GM21526 (cell line): ENCODE results near the gene APOL1.
"Not testable (repeated sequence)": the region's sequence is repeated elsewhere in the genome, so short reads cannot be mapped to it uniquely, and the experiment has no call there.

Experiments used
- ATAC-seq: cut with Tn5 transposase; IDR thresholded peaks from one replicate; pipeline ENCODE4 v1.9.1; 2021; ENCODE audit warnings: moderate library complexity; ENCODE audit not compliant: unreplicated experiment, low FRiP score

The APOL1 gene

DNA sequence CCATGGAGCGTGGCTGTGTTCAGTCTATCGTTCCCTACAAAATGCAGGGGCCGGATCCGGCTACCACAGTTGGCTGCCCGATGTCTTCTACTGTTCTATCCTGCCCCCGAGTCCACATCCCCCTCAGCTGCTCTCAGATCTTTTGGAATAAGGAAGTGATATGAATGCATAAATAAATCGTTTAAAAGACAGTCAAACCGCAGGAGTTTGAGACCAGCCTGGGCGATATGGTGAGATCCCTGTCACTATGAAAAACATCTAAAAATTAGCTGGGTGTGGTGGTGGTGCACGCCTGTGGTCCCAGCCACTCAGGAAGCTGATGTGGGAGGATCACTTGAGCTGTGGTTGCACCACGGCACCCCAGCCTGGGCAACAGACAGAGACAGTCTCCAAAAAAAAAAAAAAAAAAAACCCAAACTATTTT lies 37.0 kb downstream of the APOL1 start:
- not testable (repeated sequence) for ATAC-seq

DNA sequence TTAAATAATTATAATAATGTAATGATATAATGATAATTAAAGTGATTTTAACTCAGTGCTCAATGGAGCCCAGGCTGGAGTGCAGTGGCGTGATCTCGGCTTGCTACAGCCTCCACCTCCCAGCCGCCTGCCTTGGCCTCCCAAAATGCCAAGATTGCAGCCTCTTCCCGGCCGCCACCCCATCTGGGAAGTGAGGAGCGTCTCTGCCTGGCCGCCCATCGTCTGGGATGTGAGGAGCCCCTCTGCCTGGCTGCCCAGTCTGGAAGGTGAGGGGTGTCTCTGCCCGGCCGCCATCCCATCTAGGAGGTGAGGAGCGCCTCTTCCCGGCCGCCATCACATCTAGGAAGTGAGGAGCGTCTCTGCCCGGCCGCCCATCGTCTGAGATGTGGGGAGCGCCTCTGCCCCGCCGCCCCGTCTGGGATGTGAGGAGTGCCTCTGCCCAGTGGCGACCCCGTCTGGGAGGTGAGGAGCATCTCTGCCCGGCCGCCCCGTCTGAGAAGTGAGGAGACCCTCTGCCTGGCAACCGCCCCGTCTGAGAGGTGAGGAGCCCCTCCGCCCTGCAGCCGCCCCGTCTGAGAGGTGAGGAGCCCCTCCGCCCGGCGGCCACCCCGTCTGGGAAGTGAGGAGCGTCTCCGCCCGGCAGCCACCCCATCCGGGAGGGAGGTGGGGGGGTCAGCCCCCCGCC lies 37.6 kb downstream of the APOL1 start:
- not testable (repeated sequence) for ATAC-seq

DNA sequence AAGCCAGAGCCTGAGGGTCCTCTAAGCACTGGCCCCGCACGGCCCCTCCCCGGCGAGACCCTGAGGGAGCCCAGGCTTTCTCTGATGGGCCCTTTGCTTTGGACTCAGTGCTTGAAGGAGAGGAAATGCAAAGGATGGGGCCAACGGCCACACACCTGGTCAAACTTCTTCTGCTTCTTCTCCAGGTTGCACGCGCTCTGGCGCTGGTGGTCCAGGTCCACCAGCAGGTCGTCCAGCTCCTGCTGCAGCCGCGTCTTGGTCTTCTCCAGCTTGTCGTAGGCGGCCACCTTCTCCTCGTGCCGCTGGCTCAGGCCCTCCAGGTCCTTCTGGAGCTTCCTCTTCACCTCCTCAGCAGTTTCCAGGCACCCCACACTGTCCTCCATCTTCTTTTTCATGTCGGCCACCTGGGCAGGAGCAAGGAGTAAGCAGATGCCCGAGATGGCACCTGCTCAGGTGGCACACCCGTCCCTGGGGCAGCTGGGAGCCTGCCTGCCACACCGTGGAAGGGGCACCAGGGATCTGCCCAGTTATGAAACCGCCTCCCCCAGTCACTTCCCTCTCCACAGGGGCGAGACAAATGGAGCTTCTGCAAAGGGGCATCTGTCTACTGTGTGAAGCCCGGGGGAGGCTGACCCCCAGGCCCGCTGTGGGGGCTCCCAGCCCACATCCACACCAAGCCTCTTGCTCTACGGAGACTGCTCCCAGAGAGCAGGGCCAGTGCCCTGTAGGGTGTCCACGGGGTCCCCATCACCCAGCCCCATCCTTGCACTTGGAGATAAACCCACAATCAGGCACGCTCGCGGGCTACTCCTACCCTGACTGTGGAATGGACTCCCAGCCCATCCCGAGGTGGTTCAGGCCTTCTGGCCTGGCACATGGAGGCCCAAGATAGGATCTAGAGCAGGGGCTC lies 39.2 kb downstream of the APOL1 start:
- ATAC-seq: no peak

DNA sequence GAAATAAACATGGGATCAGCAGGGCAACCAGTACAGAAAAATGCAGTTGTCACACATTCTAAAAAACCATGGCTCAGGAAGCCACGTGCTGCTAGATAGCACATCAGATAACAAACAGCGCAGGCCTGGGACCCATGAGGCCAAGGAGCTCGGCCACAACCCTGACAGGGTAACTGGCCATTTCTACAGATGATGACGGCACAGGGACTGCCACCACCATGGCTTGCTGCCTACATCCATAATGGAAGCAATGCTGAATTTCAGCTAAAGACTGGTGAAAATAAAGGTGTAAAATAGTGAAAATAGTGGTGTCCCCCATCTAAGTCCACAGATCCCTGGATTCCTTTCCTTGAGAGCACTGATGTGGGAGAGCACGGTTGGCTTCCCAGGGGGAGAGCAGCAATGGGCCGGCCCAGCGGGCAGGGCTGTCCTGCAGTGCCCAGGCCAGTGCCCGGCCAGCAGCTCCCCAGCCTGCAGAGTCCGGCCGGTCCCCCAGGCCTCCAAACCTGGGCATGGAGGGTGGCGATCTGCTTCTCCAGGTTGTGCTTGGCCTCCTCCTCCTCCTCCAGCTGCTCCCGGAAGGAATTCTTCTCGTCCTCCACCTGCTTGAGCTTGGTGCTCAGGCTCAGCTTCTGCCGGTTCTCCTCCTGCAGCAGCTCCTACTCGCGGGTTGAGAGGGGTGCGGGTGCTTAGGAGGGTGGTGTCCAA lies 40.0 kb downstream of the APOL1 start:
- no peak for ATAC-seq

DNA sequence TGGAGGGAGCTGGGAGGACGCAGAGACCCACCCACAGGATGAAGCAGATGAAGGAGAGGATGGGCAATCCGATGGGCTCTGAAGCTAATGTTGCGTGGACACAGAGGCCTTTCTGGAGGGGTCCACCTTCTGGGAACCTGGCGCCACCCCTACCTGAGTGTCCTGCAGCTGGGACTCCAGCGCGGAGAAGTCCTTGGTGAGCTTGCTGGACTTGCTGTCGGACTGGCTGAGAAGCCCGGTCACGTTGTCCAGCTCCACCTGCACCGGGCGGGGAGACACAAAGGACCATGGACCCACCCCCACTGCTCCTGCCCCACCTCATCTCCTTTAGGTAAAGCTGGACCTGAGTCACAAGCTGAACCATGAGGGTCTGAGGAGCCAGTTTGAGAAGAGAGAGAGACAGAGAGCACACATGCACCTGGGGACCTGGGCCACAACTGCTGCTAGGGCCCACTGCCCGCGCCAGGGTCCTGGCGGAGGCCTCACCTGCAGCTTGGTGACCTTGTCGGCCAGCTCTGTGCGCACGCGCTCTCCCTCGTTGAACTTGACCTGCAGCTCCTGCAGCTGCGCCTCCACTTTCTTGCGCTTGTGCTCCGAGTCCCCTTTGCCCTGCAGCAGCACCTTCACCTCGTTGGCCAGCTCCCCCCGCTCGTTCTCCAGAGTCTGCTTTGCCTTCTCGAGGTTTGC lies 40.8 kb downstream of the APOL1 start:
- no peak for ATAC-seq

DNA sequence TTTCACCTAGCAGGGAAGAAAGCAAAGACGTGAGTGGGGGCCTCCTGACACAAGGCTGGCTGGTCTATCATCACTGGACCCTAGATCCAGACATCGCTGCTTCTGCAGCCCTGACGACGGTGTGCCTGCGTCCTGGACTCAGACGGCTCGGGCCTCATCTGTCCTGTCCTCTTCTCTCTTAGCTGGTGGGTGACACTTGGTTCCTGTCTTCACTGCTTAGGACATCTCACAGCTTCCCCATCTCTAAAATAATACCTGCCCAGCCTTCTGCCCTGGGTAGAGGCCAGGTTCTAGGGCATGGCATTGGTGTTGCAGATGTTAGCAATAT lies 41.3 kb downstream of the APOL1 start:
- no peak for ATAC-seq

DNA sequence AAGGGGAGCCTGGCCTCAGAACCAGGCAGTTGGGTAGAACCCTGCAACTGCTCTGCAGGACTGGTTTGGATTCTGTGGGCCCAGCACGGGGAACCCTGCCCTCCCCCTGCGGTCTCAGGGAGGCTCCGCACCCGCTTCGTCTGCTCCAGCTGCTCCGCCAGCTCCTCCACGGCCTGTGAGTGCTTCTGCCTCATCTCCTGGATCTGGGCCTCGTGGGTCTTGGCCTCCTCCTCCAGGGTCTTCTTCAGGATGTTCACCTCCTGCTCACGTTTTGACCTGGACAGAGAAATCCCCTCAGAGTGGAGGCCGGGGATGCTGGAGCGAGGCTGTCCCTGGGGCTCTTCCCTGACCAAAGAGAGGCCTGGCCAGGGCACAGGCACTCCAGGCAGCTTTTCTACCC lies 41.9 kb downstream of the APOL1 start:
- no peak for ATAC-seq

DNA sequence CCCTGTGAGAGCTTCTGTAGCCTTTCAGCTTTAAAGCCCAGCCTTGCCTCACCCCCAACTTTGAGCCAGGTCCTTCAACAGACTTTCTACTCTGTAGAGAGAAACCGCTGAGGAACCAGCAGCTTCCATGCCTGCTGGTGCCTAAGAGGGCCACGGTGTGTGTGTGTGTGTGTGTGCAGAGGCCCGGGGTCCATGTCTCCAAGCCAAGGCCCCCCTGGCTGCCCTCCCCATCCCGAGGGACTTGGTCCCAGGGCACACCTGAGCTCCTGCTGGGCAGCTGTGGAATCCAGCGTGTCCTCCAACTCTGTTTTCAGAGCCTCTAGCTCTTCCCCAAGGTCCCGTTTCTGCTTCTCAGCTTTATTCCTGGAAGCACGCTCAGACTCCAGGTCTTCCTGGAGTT lies 42.3 kb downstream of the APOL1 start:
- ATAC-seq: no peak

DNA sequence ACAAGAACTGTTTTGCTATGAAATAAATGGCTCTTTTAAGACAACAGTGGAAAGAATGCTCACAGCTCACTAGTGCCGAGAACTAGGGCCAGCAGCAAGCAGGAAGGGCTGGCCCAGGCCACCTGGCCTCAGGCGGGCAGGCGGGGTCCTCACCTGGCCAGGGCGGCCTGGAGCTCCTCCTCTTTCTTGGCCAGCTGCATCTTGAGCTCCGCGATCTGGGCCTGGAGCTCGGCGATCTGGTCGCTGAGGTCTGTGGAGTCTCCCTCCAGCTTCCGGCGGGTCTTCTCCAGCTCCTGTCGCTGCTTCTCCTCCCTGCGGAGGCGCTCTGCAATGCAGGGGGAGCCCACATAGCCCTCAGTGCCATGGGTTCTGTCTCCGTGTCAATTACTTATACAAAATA lies 43.8 kb downstream of the APOL1 start:
- ATAC-seq: no peak

DNA sequence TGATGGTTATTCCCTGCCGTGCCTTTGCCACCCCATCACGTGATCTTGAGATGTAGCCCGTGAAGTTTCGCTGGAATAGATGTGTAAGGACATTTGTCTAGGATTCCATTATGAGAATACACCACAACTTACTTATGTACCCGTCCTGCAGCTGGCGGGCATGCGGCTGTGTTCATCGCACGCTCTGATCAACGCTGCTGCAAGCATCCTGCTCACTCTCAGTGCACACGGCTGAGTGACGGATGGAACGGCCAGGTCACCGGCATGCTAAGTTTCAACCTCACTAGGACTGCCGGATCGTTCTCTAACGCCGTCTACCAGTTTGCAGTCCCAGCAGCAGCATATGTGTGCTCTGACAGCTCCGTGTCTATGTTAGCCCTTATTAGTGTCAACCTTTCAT lies 44.6 kb downstream of the APOL1 start:
- ATAC-seq: no peak

DNA sequence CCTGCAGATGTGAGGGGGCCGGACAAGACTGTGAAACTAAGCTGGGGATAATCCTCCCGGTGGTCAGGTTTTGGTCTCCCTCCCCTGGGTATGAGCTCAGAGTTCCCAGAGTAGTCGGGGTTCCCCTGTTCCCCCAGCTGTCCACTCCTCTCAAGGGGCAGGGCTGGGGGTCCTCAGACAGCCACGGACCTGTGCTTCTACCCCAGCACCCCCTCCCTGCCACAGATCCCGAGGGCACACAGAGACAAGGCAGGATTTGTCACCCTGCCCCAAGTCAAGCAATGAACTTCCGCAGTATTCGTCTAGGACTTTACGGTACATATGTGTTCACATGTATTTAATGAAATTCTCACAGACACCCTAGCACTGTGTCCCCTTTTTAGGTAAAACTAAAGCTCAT lies 45.2 kb downstream of the APOL1 start:
- ATAC-seq: no peak

DNA sequence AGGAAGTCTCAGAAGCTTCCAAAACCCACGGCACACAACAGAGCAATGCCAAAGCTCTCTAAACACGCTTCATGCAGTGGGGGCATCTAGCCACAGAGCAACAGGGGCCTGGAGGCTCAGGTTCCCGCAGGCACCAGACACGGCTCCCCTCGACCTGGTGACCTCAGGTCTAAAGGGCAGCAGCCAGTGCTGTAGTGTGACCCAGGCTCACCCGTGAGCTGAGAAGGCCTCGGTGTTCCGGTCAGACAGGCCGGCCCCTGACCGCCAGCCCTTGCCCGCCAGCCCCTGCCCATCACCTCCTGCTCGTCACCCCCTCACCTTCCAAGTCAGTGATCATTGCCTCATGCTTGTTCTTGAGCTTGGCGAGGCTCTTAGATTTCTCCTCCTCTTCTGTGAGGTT lies 45.7 kb downstream of the APOL1 start:
- no peak for ATAC-seq

DNA sequence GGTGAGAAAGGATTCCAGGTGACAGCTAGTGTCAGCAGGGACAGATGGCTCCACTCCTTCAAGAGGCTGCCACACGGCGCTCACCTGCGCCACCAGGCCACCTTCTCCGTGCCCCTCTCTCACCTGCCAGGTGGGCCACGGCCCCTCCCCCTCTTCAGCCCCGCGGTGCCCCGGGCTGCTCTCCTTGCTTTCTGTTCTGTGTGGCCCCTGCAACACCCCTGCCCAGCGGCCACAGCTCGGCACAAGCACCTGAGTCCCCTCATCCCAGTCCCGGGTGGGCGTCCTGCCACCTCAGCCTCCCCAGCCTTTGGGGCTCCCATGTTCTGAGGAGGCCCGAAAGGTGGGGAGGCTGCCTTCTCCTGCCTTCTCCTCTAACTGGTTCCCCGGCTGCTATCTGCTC lies 46.4 kb downstream of the APOL1 start:
- ATAC-seq: no peak

DNA sequence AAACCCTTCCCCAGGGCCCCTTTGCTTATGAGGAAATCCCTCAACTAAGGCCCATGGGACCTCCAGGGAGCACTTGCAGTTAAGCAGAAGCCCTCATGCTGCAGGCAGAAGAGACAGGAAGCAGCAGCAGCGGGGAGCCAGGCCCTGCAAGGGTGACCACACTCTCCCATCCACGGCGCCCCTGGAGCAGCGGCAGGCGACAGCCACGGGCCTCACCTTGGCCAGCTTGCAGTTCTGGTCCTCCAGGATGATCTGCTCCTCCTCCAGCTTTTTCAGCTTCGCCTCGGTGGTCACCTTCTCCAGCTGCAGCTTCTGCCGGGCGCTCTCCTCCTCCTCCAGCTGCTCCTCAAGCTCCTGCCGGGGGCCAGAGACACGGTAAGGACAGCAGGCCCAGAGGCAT lies 47.0 kb downstream of the APOL1 start:
- ATAC-seq: no peak

DNA sequence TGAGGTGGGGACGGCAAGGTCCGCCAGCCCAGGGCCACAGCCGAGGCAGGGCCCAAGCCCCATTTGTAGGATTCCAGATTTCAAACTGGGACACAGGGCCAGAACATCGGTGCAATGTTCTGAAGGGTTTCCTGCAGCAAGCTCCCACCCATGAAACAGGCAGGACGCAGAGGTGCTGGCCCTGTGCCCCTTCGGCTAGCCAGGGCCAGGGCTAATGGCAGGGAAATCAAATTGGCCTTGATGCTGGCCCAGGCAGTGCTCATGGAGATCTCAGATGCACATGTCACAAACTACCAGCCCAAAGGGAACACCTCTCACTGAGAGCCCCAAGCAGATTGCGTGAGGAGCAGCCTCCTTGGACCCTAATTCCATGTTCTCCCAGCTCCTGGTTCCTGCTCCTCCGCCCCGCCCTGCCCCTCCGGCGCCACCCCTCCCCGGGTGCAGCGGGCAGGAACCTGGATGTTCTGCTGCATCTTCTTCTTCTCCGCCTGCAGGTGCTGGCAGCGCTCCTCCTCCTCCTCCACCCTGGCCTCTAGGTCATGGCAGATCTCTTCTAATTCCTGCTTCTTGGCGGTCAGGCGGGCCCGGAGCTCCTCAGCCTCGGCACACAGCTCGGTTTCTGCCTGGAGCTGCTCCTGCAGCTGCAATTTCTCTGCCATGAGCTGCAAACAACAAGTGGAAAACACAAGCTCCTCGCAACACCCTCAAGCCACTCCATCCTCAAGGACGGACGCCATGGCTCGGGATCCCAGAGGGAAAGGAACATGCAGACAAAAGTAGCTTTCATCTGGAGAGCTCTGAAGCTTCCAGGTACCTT lies 47.7 kb downstream of the APOL1 start:
- no peak for ATAC-seq

DNA sequence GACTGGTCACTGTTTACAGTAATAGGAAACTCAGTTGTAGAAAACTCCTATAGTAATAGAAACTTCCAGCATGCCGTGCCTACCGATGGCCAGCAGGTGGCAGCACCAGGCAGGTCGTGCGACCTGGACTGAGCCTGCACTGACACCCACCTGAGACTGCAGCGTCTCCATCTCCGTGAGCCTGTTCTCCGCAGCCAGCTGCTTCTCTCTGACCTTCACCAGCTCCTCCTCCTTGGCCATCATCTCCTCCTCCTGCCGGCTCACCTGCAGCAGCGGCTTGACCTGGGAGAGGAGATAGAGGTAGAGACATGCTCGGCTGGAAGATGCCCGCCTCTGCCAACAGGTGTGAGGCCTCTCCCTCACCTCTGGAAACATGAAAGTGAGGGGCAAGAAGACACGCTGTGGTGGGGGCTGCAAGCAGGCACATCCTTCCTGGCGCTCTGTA lies 48.5 kb downstream of the APOL1 start:
- no peak for ATAC-seq

DNA sequence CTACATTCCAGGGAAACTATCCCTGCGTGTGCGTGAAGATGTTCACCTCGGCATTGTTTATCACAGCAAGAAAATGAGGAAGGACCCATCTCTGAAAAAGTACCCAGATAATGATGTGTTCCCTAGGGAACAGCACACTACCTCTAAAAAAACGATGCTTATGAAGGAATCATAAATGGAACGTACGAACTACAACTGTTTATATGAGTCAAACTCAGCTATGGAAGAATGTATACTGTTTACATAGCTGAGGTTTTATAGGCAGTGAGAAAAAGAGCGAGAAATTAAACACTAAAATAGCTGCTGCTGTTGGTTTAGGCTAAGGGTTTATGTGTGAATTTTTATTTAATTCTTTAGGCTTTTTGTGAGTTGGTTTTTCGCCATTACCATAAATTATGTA lies 48.9 kb downstream of the APOL1 start:
- ATAC-seq: no peak

DNA sequence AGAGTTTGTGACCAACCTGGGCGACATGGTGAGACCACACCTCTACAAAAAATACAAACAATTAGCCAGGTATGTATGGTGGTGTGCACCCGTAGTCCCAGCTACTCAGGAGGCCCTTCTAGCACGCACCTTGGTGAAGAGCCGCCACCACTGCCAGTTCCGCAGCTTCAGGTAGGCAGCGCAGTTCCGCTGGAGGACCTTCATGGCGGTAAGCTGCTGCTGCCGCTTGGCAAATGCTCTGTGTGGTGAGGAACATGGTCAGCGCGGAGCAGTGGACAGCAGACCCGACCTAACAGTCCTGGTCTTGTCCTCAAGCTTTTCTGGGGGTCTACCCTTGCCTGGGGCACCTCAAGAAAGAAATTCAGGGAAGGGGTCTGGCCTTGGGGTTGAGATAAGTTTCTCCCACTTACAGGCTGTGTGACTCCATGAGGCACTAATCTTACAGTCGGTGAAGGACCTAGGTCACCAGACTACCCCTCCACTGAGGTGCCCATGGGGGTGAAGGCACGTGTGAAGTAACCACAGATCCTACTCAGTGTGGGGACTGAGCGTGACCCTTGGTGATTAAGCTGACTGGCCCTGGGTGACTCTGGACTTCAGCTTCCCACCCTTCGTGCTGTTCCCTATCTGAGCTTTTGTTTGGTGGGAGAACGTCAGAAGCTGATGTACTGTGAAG lies 49.6 kb downstream of the APOL1 start:
- ATAC-seq: no peak

DNA sequence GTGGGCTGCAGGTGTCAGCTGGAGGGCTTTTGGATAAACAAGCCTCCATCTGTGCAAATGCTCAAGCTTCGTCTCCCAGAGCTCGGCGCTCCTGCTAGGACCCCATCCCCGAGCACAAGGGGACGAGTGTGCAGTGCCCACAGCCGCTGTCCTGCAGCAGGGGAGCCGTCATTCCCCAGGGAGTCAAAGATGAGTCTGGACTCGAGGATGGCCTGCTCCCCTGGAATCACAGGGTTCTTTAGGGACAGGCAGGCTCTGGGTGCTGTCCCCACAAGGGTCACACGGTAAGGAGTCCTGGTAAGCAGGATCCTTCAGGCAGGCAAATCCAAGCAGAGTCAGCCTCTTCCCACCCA lies 50.2 kb downstream of the APOL1 start:
- ATAC-seq: no peak

DNA sequence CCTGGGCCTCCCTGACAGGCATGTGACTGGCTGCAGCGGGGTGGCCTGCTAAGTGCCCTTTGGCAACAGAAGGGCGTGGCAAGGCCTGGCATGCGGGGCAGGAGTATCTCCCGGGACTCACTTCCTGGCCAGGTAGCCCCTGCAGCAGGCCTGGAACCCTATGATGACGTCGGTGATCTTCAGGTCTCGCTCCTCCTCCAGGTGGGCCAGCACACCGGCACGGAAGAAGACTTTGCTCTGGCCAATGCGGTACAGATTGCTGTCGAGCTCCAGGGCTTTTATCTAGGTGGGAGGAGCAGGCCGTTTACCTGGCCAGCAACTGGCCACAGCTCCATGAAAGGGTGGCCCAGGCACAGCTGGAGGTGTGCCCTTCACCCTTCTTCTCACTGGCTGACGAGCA lies 50.9 kb downstream of the APOL1 start:
- no peak for ATAC-seq
